ENCODE results near the gene MADD.
A peak's percentile ranks its signal among the peaks of the same experiment; 100 is the strongest.

Gene MADD

GRCh38 chr11:47251751-47252150 is 18.2 kb upstream of the MADD start:
- no peak for DNase-seq (ENCODE audit: low read depth in 3 of 3)

GRCh38 chr11:47253660-47254059 is 16.3 kb upstream of the MADD start:
- DNase-seq (ENCODE audit: low read depth in 3 of 3): no peak

- DNase-seq (ENCODE audit: low read depth in 3 of 3): no peak
Measured at GRCh38 chr11:47254386-47254785, 15.5 kb upstream of the MADD start.

GRCh38 chr11:47256374-47256773 is 13.6 kb upstream of the MADD start:
- DNase-seq (ENCODE audit: low read depth in 3 of 3): no peak

GRCh38 chr11:47257177-47257516 is 12.8 kb upstream of the MADD start:
- DNase-seq (ENCODE audit: low read depth in 3 of 3): no peak

GRCh38 chr11:47257517-47258316 is 12.2 kb upstream of the MADD start, which contains the start of gene NR1H3:
TSS of gene NR1H3 (plus strand) at chr11:47257996. CDS start at chr11:47259217, 1,221 bp downstream.
- no peak for DNase-seq (ENCODE audit: low read depth in 3 of 3)

- no peak for DNase-seq (ENCODE audit: low read depth in 3 of 3)
Measured at GRCh38 chr11:47258317-47258902, 11.5 kb upstream of the MADD start.

GRCh38 chr11:47259232-47259977 is 10.5 kb upstream of the MADD start:
- peak in 1 of 3 experiments; percentile 20 for DNase-seq (ENCODE audit: low read depth in 3 of 3)

GRCh38 chr11:47260366-47260765 is 9.6 kb upstream of the MADD start:
- no peak for DNase-seq (ENCODE audit: low read depth in 3 of 3)

- DNase-seq (ENCODE audit: low read depth in 3 of 3): no peak
Measured at GRCh38 chr11:47261291-47261800, 8.6 kb upstream of the MADD start.

- no peak for DNase-seq (ENCODE audit: low read depth in 3 of 3)
Measured at GRCh38 chr11:47264119-47264518, 5.8 kb upstream of the MADD start.

GRCh38 chr11:47264521-47264920 is 5.4 kb upstream of the MADD start:
- no peak for DNase-seq (ENCODE audit: low read depth in 3 of 3)

- no peak for DNase-seq (ENCODE audit: low read depth in 3 of 3)
Measured at GRCh38 chr11:47267876-47268275, 2.1 kb upstream of the MADD start.

- DNase-seq (ENCODE audit: low read depth in 3 of 3): no peak
Measured at GRCh38 chr11:47268448-47269001, 1.4 kb upstream of the MADD start.

GRCh38 chr11:47269002-47269828 is 718 bp upstream of the MADD start:
- DNase-seq (ENCODE audit: low read depth in 3 of 3): peak; percentile 67 to 84 (median 74)

- DNase-seq (ENCODE audit: low read depth in 3 of 3): peak in 1 of 3 experiments; percentile 22
Measured at GRCh38 chr11:47270331-47271271, 668 bp downstream of the MADD start.

GRCh38 chr11:47271328-47271727 is 1.4 kb downstream of the MADD start:
- DNase-seq (ENCODE audit: low read depth in 3 of 3): no peak

GRCh38 chr11:47271961-47272661 is 2.2 kb downstream of the MADD start:
- DNase-seq (ENCODE audit: low read depth in 3 of 3): no peak

- no peak for DNase-seq (ENCODE audit: low read depth in 3 of 3)
Measured at GRCh38 chr11:47272706-47273105, 2.8 kb downstream of the MADD start.

Measured in stimulated activated CD4-positive, alpha-beta T cell treated with anti-CD3 and anti-CD28 coated beads, TNF-alpha, amount 100 ng/mL, for 24 hours (primary cell).